Measurements from ENCODE around the gene COL5A2.

DNA sequence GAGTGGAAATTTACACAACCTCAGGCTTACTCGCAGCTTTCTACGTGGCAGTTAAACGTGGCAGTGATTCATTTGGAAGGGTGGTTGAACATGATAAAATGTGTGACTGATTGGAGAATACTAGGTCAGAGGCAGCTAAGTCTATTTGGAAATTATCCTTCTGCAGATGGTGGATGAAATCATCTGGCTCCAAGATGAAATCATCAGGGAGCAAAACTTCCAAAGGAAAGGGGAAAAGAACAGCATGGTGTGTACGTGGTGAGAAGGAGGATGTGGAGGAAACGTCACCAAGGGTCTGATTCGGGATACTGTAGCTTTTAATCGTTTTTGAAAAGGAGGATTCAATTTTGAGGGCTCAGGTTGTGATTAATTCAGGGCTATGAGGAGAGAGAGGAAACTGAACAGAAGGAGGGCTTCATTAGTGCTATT is 157.5 kb downstream of the COL5A2 start:
- TF ChIP-seq ZNF143 (CRISPR knock-in tag; IDR thresholded peaks at IDR 0.05) (no peak), TAF7 (tag; IDR thresholded peaks at IDR 0.05) (no peak)
